ENCODE data around the gene NLK.

GRCh38 chr17:28240688-28241340 is 198.3 kb downstream of the NLK start:
- TF ChIP-seq, protein P1, sequence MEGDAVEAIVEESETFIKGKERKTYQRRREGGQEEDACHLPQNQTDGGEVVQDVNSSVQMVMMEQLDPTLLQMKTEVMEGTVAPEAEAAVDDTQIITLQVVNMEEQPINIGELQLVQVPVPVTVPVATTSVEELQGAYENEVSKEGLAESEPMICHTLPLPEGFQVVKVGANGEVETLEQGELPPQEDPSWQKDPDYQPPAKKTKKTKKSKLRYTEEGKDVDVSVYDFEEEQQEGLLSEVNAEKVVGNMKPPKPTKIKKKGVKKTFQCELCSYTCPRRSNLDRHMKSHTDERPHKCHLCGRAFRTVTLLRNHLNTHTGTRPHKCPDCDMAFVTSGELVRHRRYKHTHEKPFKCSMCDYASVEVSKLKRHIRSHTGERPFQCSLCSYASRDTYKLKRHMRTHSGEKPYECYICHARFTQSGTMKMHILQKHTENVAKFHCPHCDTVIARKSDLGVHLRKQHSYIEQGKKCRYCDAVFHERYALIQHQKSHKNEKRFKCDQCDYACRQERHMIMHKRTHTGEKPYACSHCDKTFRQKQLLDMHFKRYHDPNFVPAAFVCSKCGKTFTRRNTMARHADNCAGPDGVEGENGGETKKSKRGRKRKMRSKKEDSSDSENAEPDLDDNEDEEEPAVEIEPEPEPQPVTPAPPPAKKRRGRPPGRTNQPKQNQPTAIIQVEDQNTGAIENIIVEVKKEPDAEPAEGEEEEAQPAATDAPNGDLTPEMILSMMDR (IDR thresholded peaks at IDR 0.05) = no peak
- no peak for TF ChIP-seq POLR2AphosphoS5 (IDR thresholded peaks at IDR 0.05; ENCODE audit: insufficient read depth in 1 of 2, low read depth in 1 of 2)
- no peak for TF ChIP-seq POLR2A (IDR thresholded peaks at IDR 0.05)
